ENCODE results near the gene CYSLTR2.

- TF ChIP-seq, protein P1, sequence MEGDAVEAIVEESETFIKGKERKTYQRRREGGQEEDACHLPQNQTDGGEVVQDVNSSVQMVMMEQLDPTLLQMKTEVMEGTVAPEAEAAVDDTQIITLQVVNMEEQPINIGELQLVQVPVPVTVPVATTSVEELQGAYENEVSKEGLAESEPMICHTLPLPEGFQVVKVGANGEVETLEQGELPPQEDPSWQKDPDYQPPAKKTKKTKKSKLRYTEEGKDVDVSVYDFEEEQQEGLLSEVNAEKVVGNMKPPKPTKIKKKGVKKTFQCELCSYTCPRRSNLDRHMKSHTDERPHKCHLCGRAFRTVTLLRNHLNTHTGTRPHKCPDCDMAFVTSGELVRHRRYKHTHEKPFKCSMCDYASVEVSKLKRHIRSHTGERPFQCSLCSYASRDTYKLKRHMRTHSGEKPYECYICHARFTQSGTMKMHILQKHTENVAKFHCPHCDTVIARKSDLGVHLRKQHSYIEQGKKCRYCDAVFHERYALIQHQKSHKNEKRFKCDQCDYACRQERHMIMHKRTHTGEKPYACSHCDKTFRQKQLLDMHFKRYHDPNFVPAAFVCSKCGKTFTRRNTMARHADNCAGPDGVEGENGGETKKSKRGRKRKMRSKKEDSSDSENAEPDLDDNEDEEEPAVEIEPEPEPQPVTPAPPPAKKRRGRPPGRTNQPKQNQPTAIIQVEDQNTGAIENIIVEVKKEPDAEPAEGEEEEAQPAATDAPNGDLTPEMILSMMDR (conservative IDR thresholded peaks at IDR 0.05 in 1 of 2, IDR thresholded peaks at IDR 0.05 in 1 of 2; ENCODE audit: extremely low read depth in 1 of 2, insufficient read depth in 1 of 2, low read depth in 1 of 2, low read length in 2 of 2): no peak
- no peak for TF ChIP-seq EZH2 (IDR thresholded peaks at IDR 0.05; ENCODE audit: borderline replicate concordance, low read length)
Observed at GRCh38 chr13:48634636-48635035, 19.1 kb upstream of the CYSLTR2 start.

All from mammary epithelial cell (primary cell).